DOHH2 (cell line): ENCODE data around the gene TRIM9.

Experiments used
- H3F3A ChIP-seq: fragments of 200-600 bp; sonication (generic), shearing (Covaris generic); 2 replicates; pipeline ENCODE4 v1.6.0; 2016; ENCODE audit warnings: antibody characterized with exemption, mild to moderate bottlenecking; ENCODE audit not compliant: control insufficient read depth, insufficient read depth
- H3K27ac ChIP-seq: fragments of 200-600 bp; sonication (generic); 2 replicates; pipeline ENCODE4 v1.5.1; 2014; ENCODE audit warnings: low read depth, mild to moderate bottlenecking, low read length, moderate library complexity
- H3K27me3 ChIP-seq: fragments of 200-600 bp; sonication (generic); 2 replicates; pipeline ENCODE4 v1.6.1; 2014; ENCODE audit warnings: mild to moderate bottlenecking, low read length, mixed read lengths; ENCODE audit not compliant: control insufficient read depth
- H3K36me3 ChIP-seq: fragments of 200-600 bp; sonication (generic); 2 replicates; pipeline ENCODE4 v1.6.1; 2014; ENCODE audit warnings: mild to moderate bottlenecking, low read length, moderate library complexity, mixed read lengths; ENCODE audit not compliant: control insufficient read depth
- H3K4me1 ChIP-seq: fragments of 200-600 bp; sonication (generic); 2 replicates; pipeline ENCODE4 v1.6.1; 2014; ENCODE audit warnings: mild to moderate bottlenecking, low read length, mixed read lengths; ENCODE audit not compliant: control insufficient read depth
- H3K4me2 ChIP-seq: fragments of 200-600 bp; sonication (generic); 2 replicates; pipeline ENCODE4 v1.6.0; 2014; ENCODE audit warnings: mild to moderate bottlenecking, low read length, moderate library complexity
- H3K4me3 ChIP-seq: fragments of 200-600 bp; sonication (generic); 2 replicates; pipeline ENCODE4 v1.5.1; 2014; ENCODE audit warnings: mild to moderate bottlenecking, low read length, mixed read lengths
- H3K79me2 ChIP-seq: fragments of 200-600 bp; sonication (generic); 2 replicates; pipeline ENCODE4 v1.6.1; 2014; ENCODE audit warnings: mild to moderate bottlenecking, low read length, mixed read lengths; ENCODE audit not compliant: control insufficient read depth
- H3K9me2 ChIP-seq: fragments of 200-600 bp; sonication (generic); replicated peaks from 2 replicates; pipeline ENCODE4 v1.6.1; 2014; ENCODE audit warnings: mild to moderate bottlenecking, low read length, mixed read lengths; ENCODE audit not compliant: control insufficient read depth
- H3K9me3 ChIP-seq: fragments of 200-600 bp; sonication (generic); 2 replicates; pipeline ENCODE4 v1.6.1; 2014; ENCODE audit warnings: antibody characterized with exemption, low read length, mixed read lengths; ENCODE audit not compliant: control insufficient read depth, insufficient read depth
- H4K20me1 ChIP-seq: fragments of 200-600 bp; sonication (generic); 2 replicates; pipeline ENCODE4 v1.6.0; 2014; ENCODE audit warnings: low read depth, mild to moderate bottlenecking, antibody characterized with exemption, low read length, moderate library complexity; ENCODE audit not compliant: control insufficient read depth, insufficient read depth
- EZH2phosphoT487 ChIP-seq: fragments of 200-600 bp; sonication (generic); IDR thresholded peaks from 2 replicates; pipeline ENCODE4 v1.6.1; 2017; ENCODE audit warnings: borderline replicate concordance, mild to moderate bottlenecking, antibody characterized with exemption, low read length, moderate library complexity, mixed read lengths
- TF ChIP-seq, protein P1 (sequence below): fragments of 200-600 bp; sonication (generic); IDR thresholded peaks from one replicate; pipeline ENCODE4 v1.5.1; 2014; ENCODE audit warnings: antibody characterized with exemption, mild to moderate bottlenecking, low read depth, low read length; ENCODE audit not compliant: poor library complexity, severe bottlenecking

The TRIM9 gene

DNA sequence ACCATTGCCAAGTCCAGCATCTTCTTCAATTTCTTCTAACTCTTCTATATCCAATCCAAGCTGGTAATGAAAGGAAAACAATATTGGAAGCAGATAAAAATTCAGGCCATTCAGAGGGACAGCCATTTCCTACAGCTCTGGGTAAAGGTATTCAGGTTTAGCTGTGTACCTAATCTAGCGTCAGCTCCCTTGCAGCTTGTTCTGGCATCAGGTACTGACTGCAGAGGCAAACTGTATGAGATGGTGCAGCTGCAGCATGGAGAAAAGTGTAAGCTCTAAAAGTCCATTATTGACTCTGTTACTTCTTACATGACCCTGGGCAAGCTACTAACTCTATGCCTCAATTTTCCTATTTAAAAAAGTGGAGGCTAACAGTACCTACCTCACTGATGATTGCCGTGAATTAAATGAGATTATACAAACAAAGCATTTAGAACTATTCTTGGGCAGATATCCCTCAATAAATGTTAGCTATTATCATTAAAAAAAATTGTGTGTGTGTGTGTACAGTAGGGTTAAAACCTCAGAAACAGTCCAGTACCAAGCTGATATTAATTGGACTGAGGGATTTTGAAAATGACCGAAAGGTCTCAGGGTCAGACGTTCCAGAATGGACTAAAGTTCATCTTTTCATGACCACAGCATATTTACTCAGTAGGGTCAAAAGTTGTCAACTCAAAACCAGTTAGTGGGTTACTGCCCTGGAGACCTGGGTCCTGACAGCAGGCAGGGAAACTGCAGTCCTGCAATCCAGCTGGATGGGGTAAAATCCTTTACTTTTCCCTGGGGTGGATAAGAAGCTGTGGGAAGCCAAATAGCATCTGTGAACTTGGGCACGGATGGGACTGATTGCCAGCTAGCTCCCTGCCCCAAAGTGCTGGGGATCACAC lies 159.5 kb downstream of the TRIM9 start:
- Histone ChIP-seq H3F3A (no peaks in the 10 kb centered on the region), H3K36me3 (no peaks in the 10 kb centered on the region)
- TF ChIP-seq EZH2phosphoT487: no peak
- TF ChIP-seq, protein P1, sequence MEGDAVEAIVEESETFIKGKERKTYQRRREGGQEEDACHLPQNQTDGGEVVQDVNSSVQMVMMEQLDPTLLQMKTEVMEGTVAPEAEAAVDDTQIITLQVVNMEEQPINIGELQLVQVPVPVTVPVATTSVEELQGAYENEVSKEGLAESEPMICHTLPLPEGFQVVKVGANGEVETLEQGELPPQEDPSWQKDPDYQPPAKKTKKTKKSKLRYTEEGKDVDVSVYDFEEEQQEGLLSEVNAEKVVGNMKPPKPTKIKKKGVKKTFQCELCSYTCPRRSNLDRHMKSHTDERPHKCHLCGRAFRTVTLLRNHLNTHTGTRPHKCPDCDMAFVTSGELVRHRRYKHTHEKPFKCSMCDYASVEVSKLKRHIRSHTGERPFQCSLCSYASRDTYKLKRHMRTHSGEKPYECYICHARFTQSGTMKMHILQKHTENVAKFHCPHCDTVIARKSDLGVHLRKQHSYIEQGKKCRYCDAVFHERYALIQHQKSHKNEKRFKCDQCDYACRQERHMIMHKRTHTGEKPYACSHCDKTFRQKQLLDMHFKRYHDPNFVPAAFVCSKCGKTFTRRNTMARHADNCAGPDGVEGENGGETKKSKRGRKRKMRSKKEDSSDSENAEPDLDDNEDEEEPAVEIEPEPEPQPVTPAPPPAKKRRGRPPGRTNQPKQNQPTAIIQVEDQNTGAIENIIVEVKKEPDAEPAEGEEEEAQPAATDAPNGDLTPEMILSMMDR: no peak

GRCh38 chr14:50932592-50933495 lies 162.1 kb downstream of the TRIM9 start:
- Histone ChIP-seq H3K9me2 (no peaks in the 10 kb centered on the region), H3F3A (no peaks in the 10 kb centered on the region), H3K9me3 (no peaks in the 10 kb centered on the region), H3K27ac (no peak overlapping the region), H3K4me3 (no peak overlapping the region), H3K36me3 (no peaks in the 10 kb centered on the region), H4K20me1 (no peaks in the 10 kb centered on the region), H3K4me2 (no peak overlapping the region), H3K4me1 (peaks cover 5% of the 10 kb centered on the region; the same call in 1 of the 2 replicates), H3K79me2 (no peaks in the 10 kb centered on the region), H3K27me3 (no peaks in the 10 kb centered on the region)
- no peak for TF ChIP-seq EZH2phosphoT487
- TF ChIP-seq, protein P1: no peak

More for the DNA sequence above, 159.5 kb downstream of the TRIM9 start:
- H3K9me3 ChIP-seq: no peaks in the 10 kb centered on the region
- no peak overlapping the region for H3K27ac ChIP-seq
- no peak overlapping the region for H3K4me3 ChIP-seq
- H3K4me1 ChIP-seq: no peaks in the 10 kb centered on the region
- no peak overlapping the region for H3K4me2 ChIP-seq
- H3K79me2 ChIP-seq: no peaks in the 10 kb centered on the region
- no peaks in the 10 kb centered on the region for H4K20me1 ChIP-seq
- no peaks in the 10 kb centered on the region for H3K9me2 ChIP-seq
- no peaks in the 10 kb centered on the region for H3K27me3 ChIP-seq

GRCh38 chr14:50932156-50932555 lies 162.7 kb downstream of the TRIM9 start:
- no peak for TF ChIP-seq EZH2phosphoT487
- TF ChIP-seq, protein P1: no peak
- Histone ChIP-seq H4K20me1 (no peaks in the 10 kb centered on the region), H3K4me2 (no peak overlapping the region), H3K9me3 (no peaks in the 10 kb centered on the region), H3K36me3 (no peaks in the 10 kb centered on the region), H3K27ac (no peak overlapping the region), H3K79me2 (no peaks in the 10 kb centered on the region), H3K4me3 (no peak overlapping the region), H3K27me3 (no peaks in the 10 kb centered on the region), H3F3A (no peaks in the 10 kb centered on the region), H3K9me2 (no peaks in the 10 kb centered on the region), H3K4me1 (peaks cover 5% of the 10 kb centered on the region; the same call in 1 of the 2 replicates)
